ENCODE data around the gene SPCS1.

GRCh38 chr3:52712291-52713212 lies 6.6 kb downstream of the SPCS1 start:
- TF ChIP-seq CTCF (IDR thresholded peaks at IDR 0.05) = no peak
- TF ChIP-seq KDM1A (IDR thresholded peaks at IDR 0.05; ENCODE audit: low read depth) = no peak
- no peak for TF ChIP-seq NR3C1 (IDR thresholded peaks at IDR 0.05)
- no peak for TF ChIP-seq EP300 (IDR thresholded peaks at IDR 0.05)
- no peak for TF ChIP-seq HOXB5 (CRISPR knock-in tag; IDR thresholded peaks at IDR 0.05)
- no peak for TF ChIP-seq CBX2 (IDR thresholded peaks at IDR 0.05; ENCODE audit: borderline replicate concordance, low read depth)
- no peak for TF ChIP-seq PHF8 (IDR thresholded peaks at IDR 0.05; ENCODE audit: borderline replicate concordance, low read depth)
- no peak for TF ChIP-seq ZSCAN20 (CRISPR knock-in tag; IDR thresholded peaks at IDR 0.05)
- TF ChIP-seq POLR2A (IDR thresholded peaks at IDR 0.05; ENCODE audit: low read length) = no peak
- TF ChIP-seq MYC (IDR thresholded peaks at IDR 0.05; ENCODE audit: borderline replicate concordance, low read length) = no peak
